Neural cell (in vitro differentiated cells): Measurements from ENCODE around the gene MBNL3. TPM values are rescaled to one million over a fixed set of nuclear protein-coding genes. Genes with fewer than 3 reads are reported as not detected.

ENCODE experiments used
- H2AFZ ChIP-seq: fragments of 200-600, 300-800 bp; sonication (generic), shearing (Covaris generic); 2 replicates; pipeline ENCODE4 v1.6.0; 2014; ENCODE audit warnings: low read depth, mild to moderate bottlenecking, antibody characterized with exemption, low read length, moderate library complexity
- H3F3A ChIP-seq: fragments of 200-600 bp; shearing (Covaris generic); 2 replicates; pipeline ENCODE4 v1.6.1; 2016; ENCODE audit warnings: mild to moderate bottlenecking, moderate library complexity, mixed read lengths, antibody characterized with exemption, low read length; ENCODE audit not compliant: insufficient read depth, poor library complexity, severe bottlenecking
- H3K27ac ChIP-seq: fragments of 200-600, 300-800 bp; sonication (generic), shearing (Covaris generic); 2 replicates; pipeline ENCODE4 v1.5.1; 2014; ENCODE audit warnings: mild to moderate bottlenecking, low read length, moderate library complexity
- H3K27me3 ChIP-seq: fragments of 300-800, 200-600 bp; sonication (generic), shearing (Covaris generic); 2 replicates; pipeline ENCODE4 v1.6.0; 2014; ENCODE audit warnings: mild to moderate bottlenecking, low read depth, low read length, moderate library complexity; ENCODE audit not compliant: insufficient read depth
- H3K36me3 ChIP-seq: fragments of 300-800, 200-600 bp; sonication (generic), shearing (Covaris generic); 2 replicates; pipeline ENCODE4 v1.5.1; 2014; ENCODE audit warnings: mild to moderate bottlenecking, antibody characterized with exemption, low read length, moderate library complexity; ENCODE audit not compliant: insufficient read depth
- H3K4me2 ChIP-seq: fragments of 300-800, 200-600 bp; sonication (generic), shearing (Covaris generic); 2 replicates; pipeline ENCODE4 v1.6.0; 2014; ENCODE audit warnings: mild to moderate bottlenecking, low read length
- H3K4me3 ChIP-seq: fragments of 300-800, 200-600 bp; sonication (generic), shearing (Covaris generic); 2 replicates; pipeline ENCODE4 v1.5.1; 2014; ENCODE audit warnings: mild to moderate bottlenecking, low read length, moderate library complexity
- H3K79me2 ChIP-seq: fragments of 200-600 bp; shearing (Covaris generic); replicated peaks from 2 replicates; pipeline ENCODE4 v1.6.0; 2014; ENCODE audit warnings: mild to moderate bottlenecking, low read length, moderate library complexity; ENCODE audit not compliant: insufficient read depth
- H3K9ac ChIP-seq: fragments of 300-800, 200-600 bp; sonication (generic), shearing (Covaris generic); 2 replicates; pipeline ENCODE4 v1.6.1; 2016; ENCODE audit warnings: mild to moderate bottlenecking, low read length, mixed read lengths
- H3K9me2 ChIP-seq: fragments of 200-600 bp; shearing (Covaris generic); 2 replicates; pipeline ENCODE4 v1.6.1; 2016; ENCODE audit warnings: mild to moderate bottlenecking, low read length, mixed read lengths; ENCODE audit not compliant: insufficient read depth
- H3K9me3 ChIP-seq: fragments of 200-600, 300-800 bp; sonication (generic), shearing (Covaris generic); 2 replicates; pipeline ENCODE4 v1.6.1; 2016; ENCODE audit warnings: mild to moderate bottlenecking, mixed run types, low read length, moderate library complexity, mixed read lengths
- H4K20me1 ChIP-seq: fragments of 200-600 bp; shearing (Covaris generic); 2 replicates; pipeline ENCODE4 v1.6.1; 2016; ENCODE audit warnings: mild to moderate bottlenecking, mixed run types; ENCODE audit not compliant: insufficient read depth
- EP300 ChIP-seq: fragments of 450-650 bp; conservative IDR thresholded peaks from 2 replicates; pipeline ENCODE4 v1.6.1; 2014; ENCODE audit warnings: antibody characterized with exemption, mild to moderate bottlenecking, moderate library complexity; ENCODE audit not compliant: poor library complexity, severe bottlenecking
- EZH2 ChIP-seq: fragments of 200-600, 300-800 bp; shearing (Covaris generic), sonication (generic); IDR thresholded peaks from 2 replicates; pipeline ENCODE4 v1.6.1; 2014; ENCODE audit warnings: antibody characterized with exemption, low read length, borderline replicate concordance, mild to moderate bottlenecking; ENCODE audit not compliant: insufficient read depth, poor library complexity, severe bottlenecking
- MXI1 ChIP-seq: fragments of 450-650 bp; conservative IDR thresholded peaks from 2 replicates; pipeline ENCODE4 v1.6.1; 2014; ENCODE audit warnings: antibody characterized with exemption, mild to moderate bottlenecking; ENCODE audit not compliant: poor library complexity, severe bottlenecking
- POLR2AphosphoS5 ChIP-seq: IDR thresholded peaks from 2 replicates; pipeline ENCODE4 v1.6.1; 2012
- RAD21 ChIP-seq: fragments of 450-650 bp; conservative IDR thresholded peaks from 2 replicates; pipeline ENCODE4 v1.6.1; 2014; ENCODE audit warnings: antibody characterized with exemption, mild to moderate bottlenecking, moderate library complexity
- SMC3 ChIP-seq: fragments of 450-650 bp; conservative IDR thresholded peaks from 2 replicates; pipeline ENCODE4 v1.6.1; 2014; ENCODE audit warnings: antibody characterized with exemption, mild to moderate bottlenecking, moderate library complexity; ENCODE audit not compliant: poor library complexity
- TAF1 ChIP-seq: IDR thresholded peaks from 2 replicates; pipeline ENCODE4 v1.6.1; 2012; ENCODE audit warnings: low read depth
- polyA plus RNA-seq: library from polyadenylated mRNA; depleted of rRNA; stranded (reverse); fragments of >200 nt; gene quantifications from 2 replicates; pipeline ENCODE4 v1.2.3, GENCODE V29; 2014
- TF ChIP-seq, protein P1 (sequence below): fragments of 450-650 bp; IDR thresholded peaks from 2 replicates; pipeline ENCODE4 v1.5.1; 2014; ENCODE audit warnings: antibody characterized with exemption, mild to moderate bottlenecking, moderate library complexity; ENCODE audit not compliant: poor library complexity, severe bottlenecking
- TF ChIP-seq, protein P2 (sequence below): IDR thresholded peaks from 2 replicates; pipeline ENCODE4 v1.6.1; 2012; ENCODE audit warnings: borderline replicate concordance

MBNL3 gene
- polyA plus RNA-seq, 1 donor from 2014 or later: 0.09 TPM

DNA sequence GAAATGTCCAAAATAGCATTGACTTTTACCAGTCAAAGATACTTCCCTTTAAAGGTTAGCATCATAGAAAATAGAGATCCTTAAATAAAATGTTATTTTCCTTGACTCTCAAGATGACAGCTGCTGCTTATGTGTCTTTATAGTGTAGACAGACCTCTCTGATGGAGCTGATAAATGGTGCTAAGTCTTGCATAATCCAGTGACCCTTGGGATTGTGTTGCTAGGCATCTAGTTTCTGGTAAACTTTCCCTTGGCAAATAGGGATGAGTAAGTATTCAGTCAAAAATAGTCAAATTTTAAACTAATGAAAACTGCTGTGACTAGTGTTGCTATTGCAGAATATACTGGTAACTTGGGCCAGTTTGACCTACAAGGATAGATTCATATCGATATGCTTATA is 53.6 kb downstream of the MBNL3 start:
- TF ChIP-seq EP300 (no peak), RAD21 (no peak), MXI1 (no peak), POLR2AphosphoS5 (no peak), TAF1 (no peak), EZH2 (no peak), SMC3 (no peak)
- TF ChIP-seq, protein P1, sequence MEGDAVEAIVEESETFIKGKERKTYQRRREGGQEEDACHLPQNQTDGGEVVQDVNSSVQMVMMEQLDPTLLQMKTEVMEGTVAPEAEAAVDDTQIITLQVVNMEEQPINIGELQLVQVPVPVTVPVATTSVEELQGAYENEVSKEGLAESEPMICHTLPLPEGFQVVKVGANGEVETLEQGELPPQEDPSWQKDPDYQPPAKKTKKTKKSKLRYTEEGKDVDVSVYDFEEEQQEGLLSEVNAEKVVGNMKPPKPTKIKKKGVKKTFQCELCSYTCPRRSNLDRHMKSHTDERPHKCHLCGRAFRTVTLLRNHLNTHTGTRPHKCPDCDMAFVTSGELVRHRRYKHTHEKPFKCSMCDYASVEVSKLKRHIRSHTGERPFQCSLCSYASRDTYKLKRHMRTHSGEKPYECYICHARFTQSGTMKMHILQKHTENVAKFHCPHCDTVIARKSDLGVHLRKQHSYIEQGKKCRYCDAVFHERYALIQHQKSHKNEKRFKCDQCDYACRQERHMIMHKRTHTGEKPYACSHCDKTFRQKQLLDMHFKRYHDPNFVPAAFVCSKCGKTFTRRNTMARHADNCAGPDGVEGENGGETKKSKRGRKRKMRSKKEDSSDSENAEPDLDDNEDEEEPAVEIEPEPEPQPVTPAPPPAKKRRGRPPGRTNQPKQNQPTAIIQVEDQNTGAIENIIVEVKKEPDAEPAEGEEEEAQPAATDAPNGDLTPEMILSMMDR: no peak
- TF ChIP-seq, protein P2, sequence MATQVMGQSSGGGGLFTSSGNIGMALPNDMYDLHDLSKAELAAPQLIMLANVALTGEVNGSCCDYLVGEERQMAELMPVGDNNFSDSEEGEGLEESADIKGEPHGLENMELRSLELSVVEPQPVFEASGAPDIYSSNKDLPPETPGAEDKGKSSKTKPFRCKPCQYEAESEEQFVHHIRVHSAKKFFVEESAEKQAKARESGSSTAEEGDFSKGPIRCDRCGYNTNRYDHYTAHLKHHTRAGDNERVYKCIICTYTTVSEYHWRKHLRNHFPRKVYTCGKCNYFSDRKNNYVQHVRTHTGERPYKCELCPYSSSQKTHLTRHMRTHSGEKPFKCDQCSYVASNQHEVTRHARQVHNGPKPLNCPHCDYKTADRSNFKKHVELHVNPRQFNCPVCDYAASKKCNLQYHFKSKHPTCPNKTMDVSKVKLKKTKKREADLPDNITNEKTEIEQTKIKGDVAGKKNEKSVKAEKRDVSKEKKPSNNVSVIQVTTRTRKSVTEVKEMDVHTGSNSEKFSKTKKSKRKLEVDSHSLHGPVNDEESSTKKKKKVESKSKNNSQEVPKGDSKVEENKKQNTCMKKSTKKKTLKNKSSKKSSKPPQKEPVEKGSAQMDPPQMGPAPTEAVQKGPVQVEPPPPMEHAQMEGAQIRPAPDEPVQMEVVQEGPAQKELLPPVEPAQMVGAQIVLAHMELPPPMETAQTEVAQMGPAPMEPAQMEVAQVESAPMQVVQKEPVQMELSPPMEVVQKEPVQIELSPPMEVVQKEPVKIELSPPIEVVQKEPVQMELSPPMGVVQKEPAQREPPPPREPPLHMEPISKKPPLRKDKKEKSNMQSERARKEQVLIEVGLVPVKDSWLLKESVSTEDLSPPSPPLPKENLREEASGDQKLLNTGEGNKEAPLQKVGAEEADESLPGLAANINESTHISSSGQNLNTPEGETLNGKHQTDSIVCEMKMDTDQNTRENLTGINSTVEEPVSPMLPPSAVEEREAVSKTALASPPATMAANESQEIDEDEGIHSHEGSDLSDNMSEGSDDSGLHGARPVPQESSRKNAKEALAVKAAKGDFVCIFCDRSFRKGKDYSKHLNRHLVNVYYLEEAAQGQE: no peak
- H3K4me3 ChIP-seq: no peak overlapping the region

DNA sequence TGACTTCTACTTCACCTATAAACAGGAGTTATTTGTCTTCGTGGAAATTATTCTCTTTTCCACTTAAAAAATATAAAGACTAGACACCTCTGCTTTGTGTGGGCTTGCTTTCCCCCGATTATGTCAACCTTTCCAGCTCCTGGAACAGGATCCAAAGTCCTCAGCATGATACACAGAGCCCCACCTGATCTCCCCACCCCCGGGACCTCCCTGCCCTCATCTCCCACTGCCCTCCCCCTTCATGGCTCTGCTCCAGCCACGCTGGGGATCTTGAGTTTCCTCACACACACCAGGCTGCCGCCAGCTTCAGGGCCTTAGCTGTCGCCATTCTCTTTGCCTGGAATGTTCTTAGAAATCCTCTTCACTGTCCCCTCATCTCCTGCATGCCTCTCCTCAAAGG is 55.3 kb downstream of the MBNL3 start:
- no peaks in the 10 kb centered on the region for H3K79me2 ChIP-seq
- H3K27me3 ChIP-seq: no peaks in the 10 kb centered on the region
- H3K4me2 ChIP-seq: no peak overlapping the region
- H3K36me3 ChIP-seq: no peaks in the 10 kb centered on the region
- no peak overlapping the region for H3K9ac ChIP-seq
- no peaks in the 10 kb centered on the region for H3K9me3 ChIP-seq
- H3K4me3 ChIP-seq: no peak overlapping the region
- no peaks in the 10 kb centered on the region for H3F3A ChIP-seq
- no peaks in the 10 kb centered on the region for H3K9me2 ChIP-seq
- TF ChIP-seq, protein P2: no peak
- H3K27ac ChIP-seq: no peak overlapping the region
- H2AFZ ChIP-seq: no peak overlapping the region
- no peaks in the 10 kb centered on the region for H4K20me1 ChIP-seq

More for the DNA sequence above, 53.6 kb downstream of the MBNL3 start:
- no peaks in the 10 kb centered on the region for H3K36me3 ChIP-seq
- H3K9me2 ChIP-seq: no peaks in the 10 kb centered on the region
- no peak overlapping the region for H2AFZ ChIP-seq
- H4K20me1 ChIP-seq: no peaks in the 10 kb centered on the region
- H3K9ac ChIP-seq: no peak overlapping the region
- no peaks in the 10 kb centered on the region for H3K79me2 ChIP-seq
- no peaks in the 10 kb centered on the region for H3K9me3 ChIP-seq
- H3K27me3 ChIP-seq: no peaks in the 10 kb centered on the region
- H3K4me2 ChIP-seq: no peak overlapping the region
- H3K27ac ChIP-seq: no peak overlapping the region
- H3F3A ChIP-seq: no peaks in the 10 kb centered on the region
